GM18858 (cell line): ENCODE results near the gene ARHGAP25.
"Not testable (repeated sequence)": the region's sequence is repeated elsewhere in the genome, so short reads cannot be mapped to it uniquely, and the experiment has no call there.

Source experiments
- ATAC-seq: cut with Tn5 transposase; IDR thresholded peaks from one replicate; pipeline ENCODE4 v1.9.1; 2021; ENCODE audit not compliant: unreplicated experiment

Gene ARHGAP25

GRCh38 chr2:68796295-68796905 is 61.8 kb downstream of the ARHGAP25 start:
- ATAC-seq, result no peak

- no peak for ATAC-seq
Measured at GRCh38 chr2:68798569-68798968, 64.0 kb downstream of the ARHGAP25 start.

GRCh38 chr2:68799140-68800026 is 64.8 kb downstream of the ARHGAP25 start:
- no peak for ATAC-seq

GRCh38 chr2:68800027-68800401 is 65.4 kb downstream of the ARHGAP25 start:
- no peak for ATAC-seq

GRCh38 chr2:68800517-68800916 is 65.9 kb downstream of the ARHGAP25 start:
- no peak for ATAC-seq

- ATAC-seq, result not testable (repeated sequence)
Measured at GRCh38 chr2:68802161-68802560, 67.5 kb downstream of the ARHGAP25 start.

GRCh38 chr2:68805025-68805424 is 70.4 kb downstream of the ARHGAP25 start:
- no peak for ATAC-seq

- no peak for ATAC-seq
Measured at GRCh38 chr2:68806511-68807109, 72.0 kb downstream of the ARHGAP25 start.

GRCh38 chr2:68807821-68808266 is 73.2 kb downstream of the ARHGAP25 start:
- ATAC-seq, result no peak

- no peak for ATAC-seq
Measured at GRCh38 chr2:68809324-68810240, 75.0 kb downstream of the ARHGAP25 start.

- no peak for ATAC-seq
Measured at GRCh38 chr2:68811364-68811763, 76.8 kb downstream of the ARHGAP25 start.

- no peak for ATAC-seq
Measured at GRCh38 chr2:68812251-68812650, 77.6 kb downstream of the ARHGAP25 start.

- no peak for ATAC-seq
Measured at GRCh38 chr2:68813596-68813995, 79.0 kb downstream of the ARHGAP25 start.

GRCh38 chr2:68817306-68817705 is 82.7 kb downstream of the ARHGAP25 start:
- ATAC-seq, result no peak

- no peak for ATAC-seq
Measured at GRCh38 chr2:68819556-68819955, 84.9 kb downstream of the ARHGAP25 start.

GRCh38 chr2:68822207-68822872 is 87.7 kb downstream of the ARHGAP25 start:
- no peak for ATAC-seq

GRCh38 chr2:68824831-68825230 is 90.2 kb downstream of the ARHGAP25 start:
- no peak for ATAC-seq

- no peak for ATAC-seq
Measured at GRCh38 chr2:68825866-68826265, 91.3 kb downstream of the ARHGAP25 start.

- ATAC-seq, result no peak
Measured at GRCh38 chr2:68827666-68828065, 93.1 kb downstream of the ARHGAP25 start.
